ENCODE results near the gene LRRC27. TPM values are rescaled to one million over a fixed set of nuclear protein-coding genes. Genes with fewer than 3 reads are reported as not detected.

LRRC27 gene
- total RNA-seq, 1 donor from 2014 or later, result 9.0 TPM

DNA sequence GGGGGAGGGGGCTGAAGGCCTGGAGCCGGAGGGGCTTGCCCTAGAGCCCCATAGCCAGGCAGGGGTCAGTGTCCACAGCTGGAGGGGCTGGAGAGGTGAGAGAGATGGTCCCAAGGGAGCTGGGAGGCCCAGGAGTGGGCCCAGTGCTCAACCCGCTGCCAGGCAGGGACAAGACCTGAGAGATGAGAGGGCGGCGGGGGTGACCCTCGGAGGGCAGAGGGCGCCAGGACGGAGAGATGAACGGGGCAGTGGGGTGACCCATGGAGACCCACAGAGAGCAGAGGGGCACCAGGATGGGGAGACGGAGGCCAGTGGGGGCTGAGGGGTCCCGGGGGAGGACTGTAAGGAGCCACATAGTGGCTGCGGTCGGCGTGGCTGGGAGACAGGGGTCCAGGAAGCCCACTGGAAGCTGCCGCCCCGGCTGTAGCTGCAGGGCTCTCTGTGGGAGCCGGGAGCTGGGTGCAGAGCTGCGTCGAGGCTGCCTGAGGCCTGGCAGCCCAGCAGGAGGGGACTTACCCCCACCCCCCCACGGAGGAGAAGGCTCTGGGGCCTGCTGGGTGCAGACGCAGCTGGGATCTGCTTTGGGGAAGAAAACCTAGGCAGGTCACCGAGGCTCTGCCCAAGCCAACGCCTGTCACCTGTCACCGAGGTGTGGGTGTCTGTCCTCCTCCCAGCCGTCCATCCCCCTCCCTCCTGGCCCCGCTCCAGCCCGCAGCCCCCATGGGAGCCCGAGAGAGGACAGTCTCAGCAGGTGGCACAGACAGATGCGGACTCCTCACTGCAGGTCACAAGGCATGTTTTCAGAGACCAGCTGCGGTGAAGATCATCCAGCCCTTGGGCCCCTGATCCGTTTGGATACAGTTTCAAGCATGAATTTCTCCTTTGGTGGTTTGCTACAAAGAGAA, 90.1 kb downstream of the LRRC27 start:
- DNase-seq (ENCODE audit: low spot score), result no peak

DNA sequence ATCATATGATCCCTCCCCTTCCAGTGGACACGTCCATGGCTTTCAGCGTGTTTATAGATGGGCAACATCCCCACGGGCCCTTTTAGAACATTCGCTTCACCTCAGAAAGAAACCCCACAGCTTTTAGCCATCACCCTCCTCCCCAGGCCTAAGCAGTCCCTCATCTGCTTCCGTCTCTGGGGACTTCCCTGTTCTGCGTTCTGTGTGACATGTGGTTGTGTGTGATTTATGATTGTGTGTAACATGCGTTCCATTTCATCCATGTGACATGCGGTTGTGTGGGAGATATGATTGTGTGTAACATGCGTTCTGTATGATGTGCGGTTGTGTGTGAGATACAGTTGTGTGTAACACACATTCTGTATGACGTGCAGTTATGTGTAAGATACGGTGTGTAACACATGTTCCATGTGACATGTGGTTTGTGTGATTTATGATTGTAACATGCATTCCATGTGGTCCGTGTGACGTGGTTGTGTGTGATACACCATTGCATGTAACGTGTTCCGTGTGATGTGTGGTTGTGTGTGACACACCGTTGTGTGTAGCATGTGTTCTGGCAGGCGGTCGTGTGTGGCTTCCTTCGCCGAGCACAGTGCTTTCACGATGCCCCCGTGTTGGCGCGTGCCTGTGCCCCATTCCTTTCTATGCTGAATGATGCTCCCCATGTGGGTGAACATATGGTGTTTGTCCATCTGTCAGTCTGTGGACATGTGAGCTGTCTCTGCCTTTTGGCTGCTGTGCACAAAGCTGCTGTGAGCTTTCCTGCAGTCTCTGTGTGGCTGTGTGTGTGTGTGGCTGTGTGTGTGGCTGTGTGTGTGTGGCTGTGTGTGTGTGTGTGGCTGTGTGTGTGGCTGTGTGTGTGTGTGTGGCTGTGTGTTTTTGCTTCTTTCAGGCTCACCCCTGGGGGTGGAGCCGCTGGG, 91.2 kb downstream of the LRRC27 start:
- DNase-seq (ENCODE audit: low spot score), result no peak

DNA sequence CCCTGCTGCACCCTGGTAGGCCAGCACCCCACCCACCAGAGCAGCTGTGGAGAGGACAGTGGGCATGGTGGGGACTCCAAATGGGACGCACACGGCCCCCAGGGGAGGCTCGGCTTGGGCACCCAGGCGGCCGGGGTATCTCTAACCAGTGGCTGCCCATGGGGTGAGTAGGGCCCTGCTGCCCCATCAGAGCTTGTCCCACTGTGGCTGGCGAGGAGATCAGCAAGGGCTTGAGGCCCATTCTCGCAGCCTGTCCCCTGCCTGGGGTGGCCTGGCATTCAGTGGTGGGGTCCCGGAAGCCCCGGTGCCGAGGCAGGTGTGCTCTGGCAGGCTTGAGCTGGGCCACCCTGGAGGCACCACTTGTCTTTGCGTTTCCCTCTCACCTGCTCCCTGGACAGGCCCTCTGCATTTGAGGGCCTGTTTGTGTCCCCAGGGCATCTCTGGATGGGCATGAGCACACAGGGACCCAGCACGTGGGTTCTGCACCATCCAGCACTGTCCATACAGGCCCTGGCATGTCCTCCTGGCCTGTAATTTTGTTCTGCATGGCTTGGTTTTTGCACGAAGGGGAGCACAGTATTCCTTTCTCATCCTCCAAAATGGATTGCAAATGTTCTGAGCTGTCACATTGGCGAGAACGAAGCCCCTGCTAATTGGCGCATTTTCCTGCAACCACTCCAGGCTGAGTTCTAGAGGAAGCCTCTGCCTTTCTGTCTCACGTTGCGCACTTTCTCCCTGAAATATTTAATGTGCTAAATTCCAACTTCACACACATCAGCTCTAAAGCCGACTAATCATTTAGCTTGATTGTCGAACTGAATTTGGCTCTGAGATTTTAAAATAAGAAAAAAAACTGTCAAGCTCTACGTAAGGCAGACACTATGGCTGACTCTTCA, 92.2 kb downstream of the LRRC27 start:
- no peak for DNase-seq (ENCODE audit: low spot score)

DNA sequence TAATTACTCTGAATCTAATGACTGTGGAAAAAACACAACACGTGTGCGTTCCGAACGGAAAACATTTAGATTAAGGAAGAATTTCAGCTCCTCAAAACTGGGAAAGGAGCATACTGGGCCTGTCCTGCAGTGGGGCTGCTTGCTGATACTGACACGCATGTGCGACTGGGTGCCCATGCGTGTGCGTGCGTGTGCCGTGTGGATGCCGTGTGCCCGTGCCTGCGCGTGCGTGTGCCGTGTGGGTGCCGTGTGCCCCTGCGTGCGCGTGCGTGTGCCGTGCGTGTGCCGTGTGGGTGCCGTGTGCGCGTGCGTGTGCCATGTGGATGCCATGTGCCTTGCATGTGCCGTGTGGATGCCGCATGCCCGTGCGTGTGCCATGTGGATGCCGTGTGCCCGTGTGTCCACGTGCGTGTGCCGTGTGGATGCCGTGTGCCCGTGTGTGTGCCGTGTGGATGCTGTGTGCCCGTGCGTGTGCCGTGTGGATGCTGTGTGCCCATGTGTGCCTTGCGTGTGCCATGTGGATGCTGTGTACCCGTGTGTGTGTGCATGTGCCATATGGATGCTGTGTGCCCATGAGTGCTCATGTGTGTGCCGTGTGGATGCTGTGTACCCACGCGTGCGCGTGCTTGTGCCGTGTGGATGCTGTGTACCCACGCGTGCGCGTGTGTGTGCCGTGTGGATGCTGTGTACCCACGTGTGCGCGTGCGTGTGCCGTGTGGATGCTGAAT, 93.2 kb downstream of the LRRC27 start:
- no peak for DNase-seq (ENCODE audit: low spot score)

DNA sequence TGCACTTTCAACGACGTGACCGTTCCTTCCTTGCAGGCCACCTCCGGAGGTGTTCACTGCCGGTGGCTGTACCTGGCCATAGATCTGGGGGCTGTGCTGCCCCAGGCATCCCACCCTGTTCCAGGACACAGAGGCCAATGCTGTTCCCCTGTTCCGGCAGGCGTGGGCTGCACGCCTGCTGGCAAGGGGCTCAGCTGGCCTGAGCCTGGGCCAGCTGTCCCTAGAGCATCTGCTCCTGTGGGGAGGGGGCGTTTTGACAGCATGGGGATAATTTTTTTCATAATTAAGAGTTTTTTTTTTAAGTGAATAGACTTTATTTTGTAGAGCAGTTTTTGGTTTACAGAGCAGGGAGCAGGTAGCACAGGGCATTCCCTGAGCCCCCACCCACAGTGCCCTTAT, 93.8 kb downstream of the LRRC27 start:
- DNase-seq (ENCODE audit: low spot score), result no peak

DNA sequence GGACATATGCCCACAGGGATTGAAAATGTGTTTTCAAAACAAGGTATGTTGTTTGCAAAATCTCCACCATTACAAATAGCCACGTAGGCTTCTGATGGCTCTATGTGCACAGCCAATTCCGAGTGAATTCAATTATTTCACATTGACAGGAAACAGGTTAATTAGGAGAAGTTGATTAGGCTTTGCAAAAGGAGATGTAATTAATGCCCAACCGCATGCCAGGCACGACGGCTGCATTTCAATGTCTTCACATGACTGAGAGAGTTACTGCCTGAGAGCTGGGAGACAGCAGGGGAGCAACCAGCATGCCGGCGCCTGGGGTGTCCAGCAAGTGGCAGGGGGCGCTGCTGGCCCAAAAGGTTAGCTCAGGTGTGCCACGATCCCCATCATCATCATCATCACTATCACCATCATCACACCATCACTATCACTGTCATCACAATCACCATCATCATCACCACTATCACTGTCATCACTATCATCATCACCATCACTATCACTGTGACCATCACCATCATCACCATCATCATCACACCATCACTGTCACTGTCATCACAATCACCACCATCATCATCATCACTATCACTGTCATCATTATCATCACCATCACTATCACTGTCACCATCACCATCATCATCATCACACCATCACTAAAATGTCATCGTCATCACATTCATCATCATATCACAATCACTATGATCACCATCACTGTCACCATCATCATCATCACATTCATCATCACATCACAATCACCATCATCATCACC, 95.2 kb downstream of the LRRC27 start:
- no peak for DNase-seq (ENCODE audit: low spot score)

- no peak for DNase-seq (ENCODE audit: low spot score)
Measured at GRCh38 chr10:132427939-132428367, 96.0 kb downstream of the LRRC27 start.

GRCh38 chr10:132428486-132428995, 96.5 kb downstream of the LRRC27 start:
- no peak for DNase-seq (ENCODE audit: low spot score)

Other genes with a start within 250 kb of the LRRC27 start
- gene DPYSL4, start 145.2 kb upstream of the LRRC27 start, total RNA-seq, result 1.8 TPM
- gene STK32C, start 24.2 kb upstream of the LRRC27 start, total RNA-seq, result 18.3 TPM
- 30.4 TPM for gene PWWP2B, start 65.0 kb downstream of the LRRC27 start, total RNA-seq
- gene INPP5A, start 205.6 kb downstream of the LRRC27 start, total RNA-seq, result 30.5 TPM

All from mesenteric fat pad (tissue), 1 donor.